ENCODE results near the gene IMPACT.

DNA sequence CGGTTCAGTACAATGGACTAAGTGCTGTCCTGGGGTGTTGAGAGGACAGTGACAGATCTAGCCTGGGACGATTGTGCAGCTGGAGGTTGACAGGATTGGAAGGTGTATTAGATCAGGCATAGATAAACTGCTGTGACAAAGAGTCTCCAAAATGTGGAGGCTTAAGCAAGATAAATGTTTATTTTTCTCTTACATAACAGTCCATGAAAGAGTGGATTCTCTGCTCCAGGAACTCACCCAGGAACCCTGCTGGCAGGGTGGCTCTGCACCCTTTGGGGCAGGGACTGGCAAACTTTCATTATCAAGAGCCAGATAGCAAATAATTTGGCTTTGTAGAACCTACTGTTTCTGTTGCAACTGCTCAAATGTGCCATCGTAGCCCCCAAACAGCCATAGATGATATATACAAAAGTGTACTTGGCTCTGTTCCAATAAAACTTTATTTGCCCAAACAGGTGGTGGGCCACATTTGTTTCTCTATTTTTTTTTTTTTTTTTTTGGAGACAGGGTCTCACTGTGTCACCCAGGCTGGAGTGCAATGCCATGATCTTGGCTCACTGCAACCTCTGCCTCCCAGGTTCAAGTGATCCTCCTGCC lies 43.6 kb downstream of the IMPACT start:
- TF ChIP-seq CTCF (IDR thresholded peaks at IDR 0.05): no peak
- TF ChIP-seq ZFX (IDR thresholded peaks at IDR 0.05; ENCODE audit: borderline replicate concordance): no peak

Measured in 22Rv1 (cell line).